Stimulated activated CD4-positive, alpha-beta T cell treated with anti-CD3 and anti-CD28 coated beads, TNF-alpha, amount 100 ng/mL, for 1 hour (primary cell): ENCODE measurements around the gene ATOX1.
"Not testable (repeated sequence)": the region's sequence is repeated elsewhere in the genome, so short reads cannot be mapped to it uniquely, and the experiment has no call there.

Experiments used
- DNase-seq, 3 donors: peaks; one replicate each; pipeline ENCODE4 v3.0.0-alpha.2; 2020; ENCODE audit warnings: low read depth in 3 of 3, low spot score in 1 of 3

The ATOX1 gene

GRCh38 chr5:151734064-151734408, 24.4 kb downstream of the ATOX1 start:
- DNase-seq: no peak

- no peak for DNase-seq
These were observed 24.9 kb downstream of the ATOX1 start for GRCh38 chr5:151733358-151734063.

- DNase-seq: no peak
These were observed 28.1 kb downstream of the ATOX1 start for GRCh38 chr5:151730381-151730780.

- not testable (repeated sequence) for DNase-seq
These were observed 28.8 kb downstream of the ATOX1 start for GRCh38 chr5:151729597-151729996.

GRCh38 chr5:151724360-151724759, 34.1 kb downstream of the ATOX1 start:
- DNase-seq: no peak

GRCh38 chr5:151722546-151722945, 35.9 kb downstream of the ATOX1 start:
- no peak for DNase-seq

GRCh38 chr5:151721812-151722391, 36.5 kb downstream of the ATOX1 start:
- DNase-seq: no peak

GRCh38 chr5:151721087-151721646, 37.3 kb downstream of the ATOX1 start:
- no peak for DNase-seq

GRCh38 chr5:151720215-151720614, 38.2 kb downstream of the ATOX1 start:
- no peak for DNase-seq

GRCh38 chr5:151719228-151720000, 39.0 kb downstream of the ATOX1 start:
- DNase-seq: no peak

- no peak for DNase-seq
These were observed 39.8 kb downstream of the ATOX1 start for GRCh38 chr5:151718646-151719045.

- no peak for DNase-seq
These were observed 40.3 kb downstream of the ATOX1 start for GRCh38 chr5:151718153-151718552.

- DNase-seq: no peak
These were observed 41.0 kb downstream of the ATOX1 start for GRCh38 chr5:151717416-151717815.

- no peak for DNase-seq
These were observed 49.2 kb downstream of the ATOX1 start for GRCh38 chr5:151709109-151709735.

GRCh38 chr5:151708126-151708525, 50.3 kb downstream of the ATOX1 start:
- DNase-seq: no peak

- DNase-seq: no peak
These were observed 50.9 kb downstream of the ATOX1 start for GRCh38 chr5:151707567-151707966.

GRCh38 chr5:151706906-151707305, 51.5 kb downstream of the ATOX1 start:
- DNase-seq: no peak

GRCh38 chr5:151703780-151704179, 54.7 kb downstream of the ATOX1 start:
- no peak for DNase-seq

GRCh38 chr5:151703227-151703626, 55.2 kb downstream of the ATOX1 start:
- DNase-seq: no peak

- no peak for DNase-seq
These were observed 57.6 kb downstream of the ATOX1 start for GRCh38 chr5:151700820-151701219.

GRCh38 chr5:151700296-151700695, 58.1 kb downstream of the ATOX1 start:
- no peak for DNase-seq
